ENCODE data around the gene PLSCR1.

Gene PLSCR1, protein sequence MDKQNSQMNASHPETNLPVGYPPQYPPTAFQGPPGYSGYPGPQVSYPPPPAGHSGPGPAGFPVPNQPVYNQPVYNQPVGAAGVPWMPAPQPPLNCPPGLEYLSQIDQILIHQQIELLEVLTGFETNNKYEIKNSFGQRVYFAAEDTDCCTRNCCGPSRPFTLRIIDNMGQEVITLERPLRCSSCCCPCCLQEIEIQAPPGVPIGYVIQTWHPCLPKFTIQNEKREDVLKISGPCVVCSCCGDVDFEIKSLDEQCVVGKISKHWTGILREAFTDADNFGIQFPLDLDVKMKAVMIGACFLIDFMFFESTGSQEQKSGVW

DNA sequence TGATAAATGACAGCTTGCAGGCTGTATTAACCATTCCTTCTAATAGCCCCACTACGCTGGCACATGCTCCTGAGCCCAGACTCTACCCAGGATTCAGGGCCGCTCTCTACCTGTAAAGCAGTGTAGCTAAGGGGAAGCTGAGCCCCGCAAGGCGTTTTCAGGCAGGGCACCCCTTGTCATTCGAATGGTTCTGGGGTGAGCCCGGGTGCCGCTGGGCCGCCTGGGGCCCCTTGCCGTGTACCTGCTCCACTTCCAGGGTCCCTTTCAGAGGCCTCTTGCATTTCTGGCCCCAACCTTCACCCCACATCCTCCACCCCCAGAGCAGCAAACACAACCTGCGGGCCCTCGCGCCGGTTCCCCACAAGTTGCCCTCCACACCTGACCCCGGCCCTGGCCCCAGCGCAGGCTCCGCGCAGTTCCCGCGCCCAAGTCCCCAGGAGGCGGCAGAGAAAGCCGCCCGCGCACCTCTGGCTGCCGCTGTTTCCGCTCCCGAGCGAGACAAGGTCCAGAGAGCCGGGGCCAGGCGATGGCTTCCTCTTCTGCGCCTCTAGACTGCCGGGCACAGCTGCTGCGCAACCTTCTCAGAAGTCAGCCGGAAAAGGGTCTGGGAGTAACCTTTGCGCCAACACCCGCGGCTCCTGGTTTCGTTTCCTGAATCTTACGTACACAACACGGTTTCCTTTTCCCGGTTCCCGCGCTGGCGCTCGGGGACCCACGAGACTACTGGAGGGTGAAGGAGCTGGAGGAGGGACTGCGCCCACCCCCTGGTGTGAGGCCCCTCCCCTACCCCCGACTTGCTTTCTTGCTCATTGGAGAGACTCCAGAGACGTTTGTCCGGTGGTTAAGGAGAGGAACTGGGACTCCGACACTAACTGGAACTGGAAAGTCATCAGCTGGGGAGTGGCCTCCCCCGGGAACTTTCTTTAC lies at the start of gene PLSCR1:
PLSCR1 (minus strand) TSS at position 606 of the 927 bp plus-strand sequence. CDS start 8,055 bp downstream, outside the sequence.
- DNase-seq (ENCODE audit: low read depth in 2 of 2) = peak; percentile 53 to 65

DNA sequence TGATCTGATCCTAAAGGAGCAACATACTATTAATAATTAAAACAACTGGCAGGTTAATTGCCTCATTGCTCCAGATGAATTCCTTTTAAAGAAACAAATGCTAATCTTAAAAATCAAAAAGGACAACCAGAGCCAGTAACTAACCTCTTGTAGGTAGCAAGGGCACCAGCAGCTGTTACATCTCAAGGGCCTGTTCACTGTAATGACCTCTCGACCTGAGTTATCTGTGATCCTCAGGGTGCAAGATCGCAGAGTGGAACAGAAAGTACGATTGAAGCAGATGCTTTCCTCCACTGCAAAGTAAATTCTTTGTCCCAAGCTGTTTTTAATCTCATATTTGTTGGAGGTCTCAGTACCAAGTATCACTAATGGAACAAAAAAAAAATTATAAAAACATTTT lies 49.4 kb upstream of the PLSCR1 start:
- DNase-seq (ENCODE audit: low read depth in 2 of 2) = no peak

DNA sequence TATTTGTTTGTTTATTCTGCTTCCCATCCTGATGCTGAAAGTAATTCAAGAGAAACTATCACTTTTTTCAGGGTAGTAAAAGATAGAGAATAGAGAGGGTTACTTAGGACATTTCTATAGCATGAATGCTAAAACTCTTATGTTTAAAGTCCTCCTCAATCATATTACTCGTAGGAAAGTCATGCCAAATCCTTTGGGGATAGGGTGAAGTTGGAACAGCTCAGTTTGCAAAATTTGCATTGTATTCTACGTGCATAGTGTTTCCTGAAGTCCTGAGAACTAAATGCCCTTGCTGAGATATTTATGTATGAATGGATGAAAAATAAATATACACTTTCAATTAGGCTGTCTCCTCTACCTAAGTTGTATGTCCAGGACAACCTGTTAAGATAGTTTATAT lies 46.1 kb upstream of the PLSCR1 start:
- no peak for DNase-seq (ENCODE audit: low read depth in 2 of 2)

DNA sequence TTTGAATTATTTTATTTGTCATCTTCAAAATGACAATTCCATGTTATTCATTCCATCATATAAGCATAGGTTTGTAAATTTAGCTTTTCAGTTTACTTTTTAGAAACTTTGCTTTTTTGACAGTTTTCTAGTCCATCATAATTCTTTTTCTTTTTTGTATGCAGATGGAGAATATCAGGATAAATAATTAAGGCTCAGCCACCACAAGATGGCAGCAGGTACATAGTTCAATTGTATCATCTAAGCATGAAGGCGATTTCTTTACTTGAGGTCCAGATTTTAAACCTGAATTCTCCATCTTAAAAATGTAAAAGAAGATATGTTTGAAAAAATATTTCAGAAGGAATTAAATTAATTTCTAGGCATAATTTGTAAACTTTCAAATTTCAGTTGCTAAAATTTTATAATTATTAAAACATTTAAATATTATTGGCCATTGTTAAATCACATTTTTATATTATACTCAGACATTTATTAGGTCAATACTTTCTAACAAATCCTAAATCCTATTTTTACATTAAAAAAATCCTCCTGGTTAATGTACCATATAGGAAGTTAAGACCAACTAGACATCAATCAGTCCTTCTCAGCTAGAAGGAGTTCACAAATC lies 45.6 kb upstream of the PLSCR1 start:
- DNase-seq (ENCODE audit: low read depth in 2 of 2) = no peak

DNA sequence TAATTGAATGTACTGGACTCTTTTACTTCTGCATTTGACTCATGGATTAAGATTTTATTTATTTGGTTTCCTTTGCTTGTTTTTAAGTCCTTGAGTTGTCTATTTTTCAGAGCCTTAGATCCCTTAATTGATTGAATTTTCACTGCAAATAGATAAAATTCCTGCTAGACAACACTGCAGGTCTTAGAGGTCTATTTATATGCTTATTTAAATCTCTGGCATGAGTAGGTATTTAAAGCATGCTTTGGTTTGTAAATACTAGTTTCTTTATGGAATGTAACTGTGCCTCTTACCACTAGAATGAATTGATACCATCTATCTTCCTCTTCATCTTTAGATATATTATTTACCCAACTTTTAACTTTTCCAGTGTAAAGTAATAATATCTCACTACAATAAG lies 40.7 kb upstream of the PLSCR1 start:
- DNase-seq (ENCODE audit: low read depth in 2 of 2) = no peak

DNA sequence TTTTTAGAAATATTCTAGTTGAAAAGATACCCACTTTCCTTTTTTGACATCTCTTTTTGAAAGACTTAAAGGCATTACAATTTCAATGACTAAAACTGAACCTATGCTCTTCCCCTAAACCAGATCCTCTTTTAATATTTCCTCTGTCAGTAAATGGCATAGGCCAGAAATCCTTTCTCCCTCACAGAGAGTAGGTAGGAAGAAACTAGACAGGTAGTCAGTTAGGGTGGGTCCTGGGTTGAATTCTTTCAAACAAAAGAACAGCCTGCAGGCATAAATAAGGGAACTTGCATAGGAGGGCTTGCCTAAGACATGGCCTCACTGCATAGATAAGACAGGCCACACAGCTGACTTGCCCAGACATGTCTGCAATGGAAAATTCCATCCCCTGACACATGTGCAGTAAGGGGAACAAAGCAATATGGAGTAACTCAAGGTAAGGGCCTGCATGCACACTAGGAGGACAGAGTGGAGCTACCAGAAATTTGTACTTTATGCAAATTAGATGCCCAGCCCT lies 37.6 kb upstream of the PLSCR1 start:
- no peak for DNase-seq (ENCODE audit: low read depth in 2 of 2)

DNA sequence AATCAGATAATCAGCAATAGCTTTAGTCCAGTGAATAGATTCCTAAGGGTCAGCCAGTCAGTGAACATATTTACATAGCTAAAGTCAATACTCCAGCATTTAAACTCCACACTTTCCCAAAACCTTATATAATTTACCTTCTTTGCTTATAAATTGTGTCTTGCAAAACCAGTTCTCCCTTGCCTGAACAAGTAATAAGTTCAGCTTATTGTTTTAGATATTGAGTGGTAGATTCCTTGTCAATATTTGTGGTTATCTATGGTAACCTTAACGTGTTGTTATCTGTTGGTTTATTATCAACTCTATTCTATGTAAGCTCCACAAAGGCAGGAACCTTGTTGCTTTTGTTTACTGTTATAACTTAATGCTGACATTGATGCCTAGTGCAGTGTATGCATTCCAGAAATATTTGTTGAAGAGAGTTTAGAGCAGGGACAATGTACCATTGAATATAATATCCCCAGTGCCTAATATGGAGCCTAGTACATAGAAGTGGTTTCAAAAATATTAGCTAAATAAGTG lies 36.7 kb upstream of the PLSCR1 start:
- DNase-seq (ENCODE audit: low read depth in 2 of 2) = no peak

DNA sequence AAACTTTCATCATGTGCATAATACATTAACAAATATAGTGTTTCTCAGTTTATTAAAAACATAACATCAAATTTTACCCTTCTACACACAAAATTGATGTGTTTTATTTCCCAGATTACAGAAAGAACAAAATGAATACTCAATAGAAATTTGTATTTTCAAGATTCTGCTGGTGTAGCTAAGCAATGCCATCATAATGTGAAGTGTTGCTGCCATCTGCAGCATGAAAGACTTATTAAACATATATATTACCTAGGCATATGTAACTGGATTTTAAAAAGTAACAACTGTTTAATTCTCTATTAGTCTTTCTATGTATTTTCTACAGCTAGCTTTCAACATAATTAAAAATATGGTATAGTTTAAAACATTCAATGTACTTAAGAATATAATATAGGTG lies 33.3 kb upstream of the PLSCR1 start:
- no peak for DNase-seq (ENCODE audit: low read depth in 2 of 2)

DNA sequence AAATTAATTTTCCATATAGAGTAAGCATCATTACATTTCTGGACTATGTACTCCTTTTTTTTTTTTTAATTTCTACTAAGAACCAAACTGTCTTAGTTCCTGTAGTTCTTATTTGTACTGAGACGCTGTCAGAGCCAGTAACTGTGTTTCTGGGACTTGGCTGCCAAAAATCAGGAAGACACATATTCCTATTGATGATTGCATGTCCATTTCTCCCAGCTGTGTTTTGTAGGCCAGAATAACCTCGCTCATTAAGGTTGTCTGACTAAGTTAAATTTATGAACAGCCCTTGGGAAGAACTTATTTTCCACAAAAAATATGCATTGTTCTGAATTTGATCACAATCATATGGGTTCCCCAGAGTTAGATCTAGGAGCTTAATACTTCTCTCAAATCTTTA lies 31.2 kb upstream of the PLSCR1 start:
- DNase-seq (ENCODE audit: low read depth in 2 of 2) = no peak

DNA sequence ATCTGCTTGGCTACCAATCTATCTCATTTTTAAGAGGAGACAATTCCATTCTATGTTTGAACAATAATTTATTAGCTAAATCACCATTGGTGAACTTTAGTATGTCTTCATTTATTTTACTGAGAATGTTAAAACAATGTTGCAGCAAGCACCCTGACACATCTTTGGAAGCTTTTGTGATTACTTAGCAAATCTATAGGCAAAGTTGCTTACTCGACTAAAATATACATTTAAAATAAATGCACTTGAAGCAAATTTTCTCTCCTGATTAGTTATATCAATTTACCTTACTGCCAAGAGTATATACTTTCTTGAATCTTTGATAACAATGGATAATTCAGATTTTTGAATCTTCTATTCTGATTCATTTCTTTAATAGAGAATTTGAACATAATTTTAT lies 29.8 kb upstream of the PLSCR1 start:
- no peak for DNase-seq (ENCODE audit: low read depth in 2 of 2)

DNA sequence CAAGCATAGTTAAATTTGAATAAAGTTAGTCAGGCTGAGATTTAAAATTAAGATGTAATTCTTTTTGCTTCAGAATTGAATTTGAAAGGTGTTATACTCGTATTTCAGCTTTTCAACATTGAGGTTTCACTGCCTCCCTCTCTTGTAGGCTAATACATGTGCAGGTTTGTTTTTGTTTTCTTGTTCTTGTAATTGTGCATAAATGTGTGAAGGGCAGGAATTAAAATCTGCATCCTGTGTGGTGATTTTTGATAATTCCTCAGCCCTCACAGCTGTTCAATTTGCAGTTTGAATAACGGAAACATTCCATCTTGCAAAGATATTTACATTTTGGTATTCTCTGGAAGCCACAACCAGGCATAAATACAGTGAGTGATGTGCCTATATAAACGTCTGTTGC lies 24.9 kb upstream of the PLSCR1 start:
- DNase-seq (ENCODE audit: low read depth in 2 of 2) = no peak

DNA sequence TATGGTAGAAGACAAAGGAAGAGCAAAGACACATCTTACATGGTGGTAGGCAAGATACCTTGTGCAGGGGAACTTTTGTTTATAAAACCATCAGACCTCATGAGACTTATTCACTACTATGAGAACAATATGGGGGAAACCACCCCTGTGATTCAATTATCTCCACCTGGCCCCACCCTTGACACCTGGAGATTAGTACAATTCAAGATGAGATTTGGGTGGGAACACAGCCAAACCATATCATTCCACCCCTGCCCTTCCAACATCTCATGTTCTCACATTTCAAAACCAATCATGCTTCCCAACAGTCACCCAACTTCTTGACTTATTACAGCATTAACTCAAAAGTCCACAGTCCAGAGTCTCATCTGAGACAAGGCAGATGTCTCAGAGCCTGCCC lies 21.7 kb upstream of the PLSCR1 start:
- DNase-seq (ENCODE audit: low read depth in 2 of 2) = no peak

DNA sequence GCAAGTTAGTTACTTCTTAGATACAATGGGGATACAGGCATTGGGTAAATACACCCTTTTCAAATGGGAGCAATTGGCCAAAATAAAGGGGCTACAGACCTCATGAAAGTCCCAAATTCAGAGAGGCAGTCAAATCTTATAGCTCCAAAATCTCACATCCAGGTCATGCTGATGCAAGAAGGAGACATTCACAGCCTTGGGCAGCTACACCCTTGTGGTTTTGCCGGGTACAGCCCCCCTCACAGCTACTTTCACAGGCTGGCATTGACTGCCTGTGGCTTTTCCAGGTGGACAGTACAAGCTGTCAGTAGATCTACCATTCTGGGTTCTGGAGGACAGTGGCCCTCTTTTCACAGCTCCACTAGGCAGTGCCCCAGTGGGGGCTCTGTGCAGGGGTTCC lies 17.5 kb upstream of the PLSCR1 start:
- DNase-seq (ENCODE audit: low read depth in 2 of 2) = no peak

DNA sequence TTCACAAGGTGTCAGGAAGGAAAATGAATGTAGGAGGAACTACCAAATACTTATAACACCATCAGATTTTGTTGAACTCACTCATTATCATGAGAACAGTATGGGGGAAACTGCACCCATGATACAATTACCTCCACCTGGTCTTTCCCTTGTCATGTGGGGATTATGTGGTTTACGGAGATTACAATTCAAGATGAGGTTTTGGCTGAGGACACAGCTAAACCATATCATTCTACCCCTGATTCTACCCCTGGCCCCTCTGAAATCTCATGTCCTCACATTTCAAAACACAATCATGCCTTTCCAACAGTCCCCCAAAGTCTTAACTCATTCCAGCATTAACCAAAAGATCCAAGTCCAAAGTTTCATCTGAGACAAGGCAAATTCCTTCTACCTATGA lies 17.1 kb upstream of the PLSCR1 start:
- no peak for DNase-seq (ENCODE audit: low read depth in 2 of 2)

DNA sequence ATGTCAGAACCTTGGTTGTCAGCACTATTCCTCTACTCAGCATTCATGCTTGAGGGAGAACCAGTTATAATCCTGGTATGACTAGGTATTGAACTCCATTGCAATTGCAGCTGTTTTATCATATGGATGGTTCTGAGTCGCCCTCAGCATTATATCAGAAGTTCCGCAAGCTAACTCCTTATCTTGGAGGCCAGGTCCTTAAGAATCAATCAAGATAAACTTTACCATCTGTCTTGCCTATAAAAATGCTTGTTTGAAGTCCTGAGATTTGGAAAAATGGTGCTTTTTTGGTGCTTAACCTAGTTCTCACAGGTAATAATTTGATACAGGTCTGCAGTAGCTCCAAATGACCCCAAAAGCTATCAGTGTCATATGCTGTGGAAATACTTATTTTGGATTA lies 16.3 kb upstream of the PLSCR1 start:
- DNase-seq (ENCODE audit: low read depth in 2 of 2) = no peak

DNA sequence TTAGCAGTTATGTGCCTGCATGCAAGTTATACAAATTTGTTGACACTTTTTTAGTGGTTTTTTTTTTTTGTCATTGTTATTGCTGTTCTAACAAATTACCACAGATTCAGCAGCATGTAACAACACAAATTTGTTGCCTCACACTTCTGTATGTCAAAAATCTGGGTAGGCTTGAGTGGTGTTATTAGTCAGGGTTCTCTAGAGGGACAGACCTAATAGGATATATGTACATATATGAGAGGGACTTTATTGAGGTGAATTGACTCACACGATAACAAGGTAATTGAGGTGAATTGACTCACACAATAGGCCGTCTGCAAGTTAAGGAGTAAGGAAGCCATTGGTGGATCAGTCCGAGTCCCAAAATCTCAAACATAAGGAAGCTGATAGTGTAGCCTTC lies 15.0 kb upstream of the PLSCR1 start:
- no peak for DNase-seq (ENCODE audit: low read depth in 2 of 2)

DNA sequence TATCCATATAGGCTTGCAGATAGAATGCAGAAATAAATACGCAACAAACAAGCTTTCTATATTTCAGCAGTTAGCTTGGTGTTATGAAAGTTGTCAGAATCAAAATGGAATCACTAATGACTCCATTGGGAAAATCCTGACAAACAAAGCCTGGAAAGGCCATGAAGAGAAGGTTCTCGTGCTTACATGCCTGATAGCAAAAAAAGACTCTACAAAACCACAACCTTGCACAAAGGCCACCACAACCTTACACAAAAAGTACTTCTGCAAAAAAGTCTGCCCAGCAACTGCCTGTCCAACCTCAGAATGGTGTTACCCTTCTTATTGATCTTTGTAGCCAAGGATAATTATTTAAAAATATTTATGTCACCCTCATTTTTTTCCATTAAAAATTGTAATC lies 14.4 kb upstream of the PLSCR1 start:
- DNase-seq (ENCODE audit: low read depth in 2 of 2) = no peak

DNA sequence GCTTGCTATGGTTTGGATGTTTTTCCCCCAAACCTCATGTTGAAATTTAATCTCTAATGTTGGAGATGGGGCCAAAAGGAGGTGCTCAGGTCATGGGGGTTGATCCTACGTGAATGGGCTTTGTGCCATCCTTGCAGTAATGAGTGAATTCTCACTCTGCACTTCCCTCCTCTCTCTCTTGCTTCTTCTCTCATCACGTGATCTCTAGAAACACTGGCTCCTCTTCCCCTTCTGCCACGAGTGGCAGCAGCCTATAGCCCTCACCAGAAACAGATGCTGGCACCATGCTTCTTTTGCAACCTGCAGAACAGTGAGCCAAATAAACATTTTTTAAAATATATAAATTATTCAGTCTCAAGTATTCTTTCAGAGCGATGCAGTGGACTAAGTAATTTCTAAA lies 13.3 kb upstream of the PLSCR1 start:
- DNase-seq (ENCODE audit: low read depth in 2 of 2) = no peak

DNA sequence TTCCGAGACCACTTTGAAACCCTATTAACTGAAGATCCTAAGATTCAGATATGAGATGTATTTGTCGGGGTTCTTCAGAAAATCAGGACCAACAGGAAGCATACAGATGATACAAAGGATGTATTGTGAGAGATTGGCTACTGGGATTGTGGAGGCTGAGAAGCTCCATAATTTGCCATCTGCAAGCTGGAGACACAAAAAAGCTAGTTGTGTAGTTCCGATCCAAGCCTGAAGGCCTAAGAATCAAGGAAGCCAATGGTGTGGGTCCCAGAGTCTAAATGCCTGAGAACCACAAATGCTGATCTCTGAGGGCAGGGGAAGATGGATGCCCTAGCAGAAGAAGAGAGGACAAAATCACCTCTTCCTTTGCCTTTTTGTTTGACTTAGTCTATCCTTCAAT lies 10.9 kb upstream of the PLSCR1 start:
- no peak for DNase-seq (ENCODE audit: low read depth in 2 of 2)

DNA sequence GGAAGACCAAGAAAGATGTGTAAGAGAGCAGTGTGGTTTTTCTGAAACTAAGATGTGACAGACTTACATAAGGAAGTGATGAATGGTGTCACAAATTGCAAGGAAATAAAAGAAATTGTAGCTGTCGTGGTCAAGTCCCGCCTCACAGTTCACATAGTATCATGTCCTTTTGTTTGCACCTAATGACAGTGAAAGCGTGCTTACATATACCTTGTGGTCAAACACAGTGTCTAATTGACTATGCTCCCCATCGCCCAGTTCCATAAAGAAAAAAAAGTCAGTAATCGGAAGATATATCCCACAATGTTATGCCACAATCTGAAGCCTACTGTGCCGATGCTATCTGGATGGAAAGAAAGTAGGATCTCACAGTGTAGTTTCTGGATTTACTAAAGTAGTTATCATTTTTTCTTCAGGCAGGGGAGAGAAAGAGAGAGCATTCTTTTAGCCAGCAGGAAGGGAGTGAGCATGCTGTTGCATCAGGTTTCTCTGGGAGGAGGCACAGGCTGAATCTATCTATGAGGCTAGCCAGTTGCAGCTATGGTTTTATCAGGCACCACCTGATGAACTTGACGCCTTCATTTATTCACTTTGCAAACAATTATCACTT lies 9.8 kb upstream of the PLSCR1 start:
- no peak for DNase-seq (ENCODE audit: low read depth in 2 of 2)

DNA sequence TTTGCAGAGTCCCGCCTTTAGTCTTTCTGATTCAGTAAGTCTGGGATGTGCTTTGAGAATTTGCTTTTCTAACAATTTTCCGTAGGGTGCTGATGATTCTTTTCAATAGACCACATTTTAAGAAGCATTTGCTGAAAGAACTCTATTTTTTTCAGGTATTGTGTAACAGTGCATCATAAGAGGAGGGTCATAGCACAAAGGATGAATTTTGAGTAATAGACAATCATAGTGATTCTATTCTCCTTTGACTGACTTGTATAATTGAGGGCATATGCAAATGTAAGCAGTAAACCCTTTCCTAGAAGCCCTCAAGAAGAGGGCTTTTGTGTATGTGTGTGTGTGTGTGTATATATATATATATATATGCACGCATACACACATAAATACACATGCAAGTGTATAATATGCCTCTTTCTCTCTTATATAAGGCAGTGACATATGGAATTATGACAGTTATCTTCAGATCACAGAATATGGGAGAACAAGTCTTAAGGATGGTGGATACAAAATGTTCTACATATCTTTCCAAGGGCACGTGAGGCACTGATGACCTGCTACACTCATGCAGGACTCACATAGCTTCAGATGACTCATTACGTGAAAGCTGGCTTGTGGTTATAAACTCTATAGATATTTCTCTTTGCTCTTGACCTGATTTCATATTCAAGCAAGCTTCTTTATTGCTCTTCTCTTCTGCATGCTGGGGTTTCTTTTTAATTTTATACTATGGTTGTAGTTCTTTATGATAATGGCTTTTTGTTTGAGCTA lies 6.5 kb upstream of the PLSCR1 start:
- DNase-seq (ENCODE audit: low read depth in 2 of 2) = no peak

Measured in activated CD8-positive, alpha-beta memory T cell treated with anti-CD3 and anti-CD28 coated beads for 4 hours (primary cell).